OCI-LY7 (cell line): ENCODE results near the gene DGUOK. TPM values are rescaled to one million over a fixed set of nuclear protein-coding genes. Genes with fewer than 3 reads are reported as not detected.
"Not testable (repeated sequence)": the region's sequence is repeated elsewhere in the genome, so short reads cannot be mapped to it uniquely, and the experiment has no call there.

Source experiments
- BruUV-seq: library from RNA; stranded (reverse); fragments of 400-500 nt; replicated peaks from 2 replicates; lab custom pipeline; 2021; lab: Mats Ljungman, UMichigan
- CTCF ChIA-PET: fragments of 300-600 bp; sonication (Branson Sonifier 250); formaldehyde crosslinking; loops from one replicate; lab custom pipeline; 2022; ENCODE audit warnings: antibody characterized with exemption; ENCODE audit not compliant: unreplicated experiment; lab: Charles Lee
- POLR2A ChIA-PET: fragments of 300-600 bp; sonication (Branson Sonifier 250); formaldehyde crosslinking; loops from one replicate; lab custom pipeline; 2022; ENCODE audit warnings: antibody characterized with exemption; lab: Charles Lee
- DNase-seq: peaks from one replicate; pipeline ENCODE4 v3.0.0-alpha.2; 2015; ENCODE audit warnings: low spot score
- H2AFZ ChIP-seq: fragments of 200-600 bp; sonication (generic), shearing (Covaris generic); 2 replicates; pipeline ENCODE4 v1.6.1; 2014; ENCODE audit warnings: mild to moderate bottlenecking, antibody characterized with exemption, low read length, moderate library complexity
- H3K27ac ChIP-seq: fragments of 200-600 bp; sonication (generic); 2 replicates; pipeline ENCODE4 v1.5.1; 2014; ENCODE audit warnings: mixed run types, low read depth, mild to moderate bottlenecking, moderate library complexity, low read length, inconsistent platforms; ENCODE audit not compliant: poor library complexity, severe bottlenecking
- H3K36me3 ChIP-seq: fragments of 200-600 bp; sonication (generic); 2 replicates; pipeline ENCODE4 v1.6.1; 2014; ENCODE audit warnings: mild to moderate bottlenecking, antibody characterized with exemption, low read length, moderate library complexity, mixed read lengths; ENCODE audit not compliant: insufficient read depth
- H3K4me1 ChIP-seq: fragments of 200-600 bp; sonication (generic); 2 replicates; pipeline ENCODE4 v1.5.1; 2014; ENCODE audit warnings: mild to moderate bottlenecking, low read length; ENCODE audit not compliant: insufficient read depth, poor library complexity, severe bottlenecking
- H3K4me2 ChIP-seq: fragments of 200-600 bp; sonication (generic); 2 replicates; pipeline ENCODE4 v1.6.1; 2014; ENCODE audit warnings: mild to moderate bottlenecking, low read length
- H3K4me3 ChIP-seq: fragments of 200-600 bp; sonication (generic); 2 replicates; pipeline ENCODE4 v1.5.1; 2014; ENCODE audit warnings: mild to moderate bottlenecking, low read depth, low read length; ENCODE audit not compliant: poor library complexity, severe bottlenecking
- H3K79me2 ChIP-seq: fragments of 200-600 bp; sonication (generic); 2 replicates; pipeline ENCODE4 v1.6.1; 2016; ENCODE audit warnings: low read depth, mild to moderate bottlenecking, low read length, moderate library complexity, mixed read lengths; ENCODE audit not compliant: insufficient read depth
- H3K9me2 ChIP-seq: fragments of 200-600 bp; sonication (generic); 2 replicates; pipeline ENCODE4 v1.6.1; 2016; ENCODE audit warnings: mild to moderate bottlenecking, low read length, mixed read lengths; ENCODE audit not compliant: insufficient read depth
- H3K9me3 ChIP-seq: fragments of 200-600 bp; sonication (generic); 2 replicates; pipeline ENCODE4 v1.6.1; 2014; ENCODE audit warnings: mild to moderate bottlenecking, mixed run types, low read length, mixed read lengths
- H4K20me1 ChIP-seq: fragments of 200-600 bp; sonication (generic); 2 replicates; pipeline ENCODE4 v1.6.1; 2014; ENCODE audit warnings: mild to moderate bottlenecking, antibody characterized with exemption, low read length, moderate library complexity, mixed read lengths; ENCODE audit not compliant: insufficient read depth
- CTCF ChIP-seq: fragments of 200-600 bp; sonication (generic); conservative IDR thresholded peaks from 2 replicates; pipeline ENCODE4 v1.5.1; 2014; ENCODE audit warnings: mild to moderate bottlenecking, antibody characterized with exemption, low read length, moderate library complexity, mixed read lengths
- EZH2phosphoT487 ChIP-seq: fragments of 200-600 bp; sonication (generic); IDR thresholded peaks from 2 replicates; pipeline ENCODE4 v1.6.1; 2018; ENCODE audit warnings: low read depth, borderline replicate concordance, mild to moderate bottlenecking, mixed run types, antibody characterized with exemption, low read length, moderate library complexity, mixed read lengths
- intact Hi-C: fragments of 100-400 bp; cut with micrococcal nuclease; formaldehyde crosslinking; loops from one replicate; pipeline ENCODE4 v1.10.0; 2022; ENCODE audit not compliant: unreplicated experiment
- total RNA-seq, 2 experiments: library from RNA; depleted of rRNA in 1 of 2; stranded (reverse); fragments of >200 nt in 1 of 2; shearing (Covaris generic) in 1 of 2; gene quantifications; 2 replicates each; pipeline ENCODE4 v1.2.3, GENCODE V29; 2014 to 2022

DGUOK gene
- total RNA-seq, 2 experiments from 2014 or later: 73.4 to 91.8 TPM

- Histone ChIP-seq H4K20me1 (peaks cover 6% of the 10 kb centered on the region; the same call in 1 of the 2 replicates), H3K36me3 (peaks cover 91% of the 10 kb centered on the region), H3K9me3 (no peaks in the 10 kb centered on the region), H3K27ac (no peak overlapping the region), H3K4me2 (no peak overlapping the region), H2AFZ (no peak overlapping the region), H3K79me2 (peaks cover 80% of the 10 kb centered on the region), H3K9me2 (no peaks in the 10 kb centered on the region), H3K4me1 (no peaks in the 10 kb centered on the region), H3K4me3 (no peak overlapping the region)
- ChIA-PET CTCF (no interaction called here), POLR2A (interaction anchor here (0.5 to 2.3 kb wide), 4 partner anchors 11 to 191 kb away, joined by 3 to 8 read pairs (median 4); partner anchors contain the start of gene STAMBP)
- DNase-seq: no peak
- intact Hi-C loops: no loop called here
- BruUV-seq: no TSS peak
- TF ChIP-seq EZH2phosphoT487 (no peak), CTCF (no peak)
Observed at GRCh38 chr2:73938718-73939352, 12.2 kb downstream of the DGUOK start.

- no peak overlapping the region for H3K27ac ChIP-seq
- H3K9me2 ChIP-seq: no peaks in the 10 kb centered on the region
- no peak for DNase-seq
- ChIA-PET POLR2A (interaction anchor here (0.6 to 2.3 kb wide), 3 partner anchors 10 to 111 kb away, joined by 4 to 8 read pairs (median 4); partner anchors contain the start of gene STAMBP), CTCF (no interaction called here)
- H3K36me3 ChIP-seq: peaks cover 91% of the 10 kb centered on the region
- H2AFZ ChIP-seq: no peak overlapping the region
- H3K9me3 ChIP-seq: no peaks in the 10 kb centered on the region
- no peak overlapping the region for H3K4me2 ChIP-seq
- no peaks in the 10 kb centered on the region for H3K4me1 ChIP-seq
- intact Hi-C loops: no loop called here
- no peak overlapping the region for H3K4me3 ChIP-seq
- H4K20me1 ChIP-seq: 0 out of 2 replicates have a peak, but pooled peaks cover 3% of the 10 kb centered on the region
- peaks cover 80% of the 10 kb centered on the region for H3K79me2 ChIP-seq
- TF ChIP-seq CTCF (no peak), EZH2phosphoT487 (no peak)
- BruUV-seq: no TSS peak
Observed at GRCh38 chr2:73939419-73939818, 12.7 kb downstream of the DGUOK start.

- H3K27ac ChIP-seq, H3K4me2 ChIP-seq, H3K9me2 ChIP-seq, intact Hi-C loops, CTCF ChIA-PET, H3K9me3 ChIP-seq, BruUV-seq, DNase-seq, H3K4me1 ChIP-seq, H2AFZ ChIP-seq, H4K20me1 ChIP-seq, H3K4me3 ChIP-seq: not testable (repeated sequence)
- POLR2A ChIA-PET: interaction anchor here (0.6 kb wide), 1 partner anchor 52 kb away, joined by 4 read pairs; no protein-coding TSS in a partner anchor
- Histone ChIP-seq H3K36me3 (peaks cover 93% of the 10 kb centered on the region), H3K79me2 (peaks cover 86% of the 10 kb centered on the region)
Observed at GRCh38 chr2:73940066-73940465, 13.4 kb downstream of the DGUOK start.
